Dendritic cell treated with granulocyte-macrophage colony-stimulating factor and Interleukin-4, amounts not matched to agents 40 ng/mL and 50 ng/mL, for 4 days (primary cell): ENCODE results near the gene PIK3C3.

Experiments used
- H3K27ac Mint-ChIP-seq: one replicate; pipeline ENCODE4 v1.8.0; 2022; ENCODE audit warnings: mild to moderate bottlenecking, mixed read lengths
- H3K27me3 Mint-ChIP-seq: one replicate; pipeline ENCODE4 v1.8.0; 2022; ENCODE audit warnings: mild to moderate bottlenecking, mixed read lengths
- H3K36me3 Mint-ChIP-seq: one replicate; pipeline ENCODE4 v1.8.0; 2022; ENCODE audit warnings: low read depth, mixed read lengths
- H3K4me1 Mint-ChIP-seq: one replicate; pipeline ENCODE4 v1.8.0; 2022; ENCODE audit warnings: low read depth, mixed read lengths
- H3K4me3 Mint-ChIP-seq: one replicate; pipeline ENCODE4 v1.8.0; 2022; ENCODE audit warnings: mild to moderate bottlenecking, moderate library complexity, mixed read lengths
- H3K9me3 Mint-ChIP-seq: one replicate; pipeline ENCODE4 v1.8.0; 2022; ENCODE audit warnings: mixed read lengths
- intact Hi-C: fragments of 100-400 bp; cut with micrococcal nuclease; formaldehyde crosslinking; loops from one replicate; pipeline ENCODE4 v1.15.0; 2022

The PIK3C3 gene

GRCh38 chr18:41940506-41941215, 14.4 kb upstream of the PIK3C3 start:
- no peaks in the 10 kb centered on the region for H3K36me3 Mint-ChIP-seq
- H3K4me1 Mint-ChIP-seq, result peaks cover 19% of the 10 kb centered on the region
- no peak overlapping the region for H3K27ac Mint-ChIP-seq
- H3K4me3 Mint-ChIP-seq, result no peak overlapping the region
- H3K27me3 Mint-ChIP-seq, result no peaks in the 10 kb centered on the region
- H3K9me3 Mint-ChIP-seq, result no peaks in the 10 kb centered on the region
- intact Hi-C loops, result no loop called here

GRCh38 chr18:41942254-41942653, 12.8 kb upstream of the PIK3C3 start:
- Mint-ChIP-seq H3K4me3 (no peak overlapping the region), H3K36me3 (no peaks in the 10 kb centered on the region), H3K27me3 (peaks cover 2% of the 10 kb centered on the region), H3K9me3 (no peaks in the 10 kb centered on the region), H3K4me1 (peaks cover 11% of the 10 kb centered on the region), H3K27ac (no peak overlapping the region)
- intact Hi-C loops, result no loop called here

GRCh38 chr18:41948544-41949110, 6.4 kb upstream of the PIK3C3 start:
- no peak overlapping the region for H3K4me3 Mint-ChIP-seq
- no peaks in the 10 kb centered on the region for H3K36me3 Mint-ChIP-seq
- peaks cover 8% of the 10 kb centered on the region for H3K27me3 Mint-ChIP-seq
- H3K4me1 Mint-ChIP-seq, result no peaks in the 10 kb centered on the region
- H3K9me3 Mint-ChIP-seq, result no peaks in the 10 kb centered on the region
- no peak overlapping the region for H3K27ac Mint-ChIP-seq
- intact Hi-C loops, result no loop called here

GRCh38 chr18:41949206-41949920, 5.7 kb upstream of the PIK3C3 start:
- H3K4me3 Mint-ChIP-seq, result no peak overlapping the region
- intact Hi-C loops, result no loop called here
- no peaks in the 10 kb centered on the region for H3K4me1 Mint-ChIP-seq
- H3K27me3 Mint-ChIP-seq, result peaks cover 8% of the 10 kb centered on the region
- H3K27ac Mint-ChIP-seq, result no peak overlapping the region
- H3K9me3 Mint-ChIP-seq, result no peaks in the 10 kb centered on the region
- H3K36me3 Mint-ChIP-seq, result no peaks in the 10 kb centered on the region

- H3K4me3 Mint-ChIP-seq, result peak overlapping the region; percentile 99
- peaks cover 21% of the 10 kb centered on the region for H3K4me1 Mint-ChIP-seq
- intact Hi-C loops, result no loop called here
- no peaks in the 10 kb centered on the region for H3K9me3 Mint-ChIP-seq
- peaks cover 4% of the 10 kb centered on the region for H3K27me3 Mint-ChIP-seq
- peaks cover 29% of the 10 kb centered on the region for H3K36me3 Mint-ChIP-seq
- H3K27ac Mint-ChIP-seq, result peak overlapping the region; percentile 99
These were observed 654 bp downstream of the PIK3C3 start for GRCh38 chr18:41955688-41956087.

GRCh38 chr18:41959045-41959444, 4.0 kb downstream of the PIK3C3 start:
- H3K27me3 Mint-ChIP-seq, result no peaks in the 10 kb centered on the region
- H3K27ac Mint-ChIP-seq, result no peak overlapping the region
- peaks cover 21% of the 10 kb centered on the region for H3K4me1 Mint-ChIP-seq

GRCh38 chr18:41965634-41966255, 10.7 kb downstream of the PIK3C3 start:
- Mint-ChIP-seq H3K27ac (no peak overlapping the region), H3K4me3 (no peak overlapping the region), H3K9me3 (no peaks in the 10 kb centered on the region), H3K36me3 (peaks cover 63% of the 10 kb centered on the region), H3K27me3 (no peaks in the 10 kb centered on the region), H3K4me1 (no peaks in the 10 kb centered on the region)
- intact Hi-C loops, result no loop called here

More at GRCh38 chr18:41959045-41959444, 4.0 kb downstream of the PIK3C3 start:
- peaks cover 50% of the 10 kb centered on the region for H3K36me3 Mint-ChIP-seq
- H3K4me3 Mint-ChIP-seq, result no peak overlapping the region
- H3K9me3 Mint-ChIP-seq, result no peaks in the 10 kb centered on the region
- intact Hi-C loops, result no loop called here

GRCh38 chr18:41966943-41967342, 11.9 kb downstream of the PIK3C3 start:
- Mint-ChIP-seq H3K27ac (no peak overlapping the region), H3K4me3 (no peak overlapping the region), H3K27me3 (no peaks in the 10 kb centered on the region), H3K36me3 (peaks cover 61% of the 10 kb centered on the region), H3K4me1 (no peaks in the 10 kb centered on the region), H3K9me3 (no peaks in the 10 kb centered on the region)
- intact Hi-C loops, result no loop called here

GRCh38 chr18:41967680-41968079, 12.6 kb downstream of the PIK3C3 start:
- no peaks in the 10 kb centered on the region for H3K9me3 Mint-ChIP-seq
- intact Hi-C loops, result no loop called here
- no peaks in the 10 kb centered on the region for H3K4me1 Mint-ChIP-seq
- H3K27me3 Mint-ChIP-seq, result no peaks in the 10 kb centered on the region
- H3K27ac Mint-ChIP-seq, result no peak overlapping the region
- peaks cover 61% of the 10 kb centered on the region for H3K36me3 Mint-ChIP-seq
- no peak overlapping the region for H3K4me3 Mint-ChIP-seq

- H3K36me3 Mint-ChIP-seq, result peaks cover 59% of the 10 kb centered on the region
- no peak overlapping the region for H3K27ac Mint-ChIP-seq
- no peaks in the 10 kb centered on the region for H3K27me3 Mint-ChIP-seq
- no peaks in the 10 kb centered on the region for H3K9me3 Mint-ChIP-seq
- intact Hi-C loops, result no loop called here
- H3K4me1 Mint-ChIP-seq, result no peaks in the 10 kb centered on the region
- H3K4me3 Mint-ChIP-seq, result no peak overlapping the region
These were observed 14.8 kb downstream of the PIK3C3 start for GRCh38 chr18:41969881-41970280.

- no peaks in the 10 kb centered on the region for H3K9me3 Mint-ChIP-seq
- no peaks in the 10 kb centered on the region for H3K4me1 Mint-ChIP-seq
- intact Hi-C loops, result no loop called here
- H3K36me3 Mint-ChIP-seq, result peaks cover 45% of the 10 kb centered on the region
- H3K27ac Mint-ChIP-seq, result no peak overlapping the region
- H3K27me3 Mint-ChIP-seq, result no peaks in the 10 kb centered on the region
- no peak overlapping the region for H3K4me3 Mint-ChIP-seq
These were observed 17.3 kb downstream of the PIK3C3 start for GRCh38 chr18:41972067-41972925.

GRCh38 chr18:41973983-41974382, 18.9 kb downstream of the PIK3C3 start:
- Mint-ChIP-seq H3K9me3 (no peaks in the 10 kb centered on the region), H3K4me1 (no peaks in the 10 kb centered on the region), H3K27ac (no peak overlapping the region), H3K4me3 (no peak overlapping the region), H3K36me3 (peaks cover 46% of the 10 kb centered on the region), H3K27me3 (no peaks in the 10 kb centered on the region)
- intact Hi-C loops, result no loop called here

GRCh38 chr18:41974796-41975201, 19.8 kb downstream of the PIK3C3 start:
- intact Hi-C loops, result no loop called here
- H3K27ac Mint-ChIP-seq, result no peak overlapping the region
- peaks cover 46% of the 10 kb centered on the region for H3K36me3 Mint-ChIP-seq
- H3K4me3 Mint-ChIP-seq, result no peak overlapping the region
- H3K9me3 Mint-ChIP-seq, result no peaks in the 10 kb centered on the region
- no peaks in the 10 kb centered on the region for H3K27me3 Mint-ChIP-seq
- no peaks in the 10 kb centered on the region for H3K4me1 Mint-ChIP-seq
